Measurements from ENCODE around the gene NRG3.

NRG3 gene

DNA sequence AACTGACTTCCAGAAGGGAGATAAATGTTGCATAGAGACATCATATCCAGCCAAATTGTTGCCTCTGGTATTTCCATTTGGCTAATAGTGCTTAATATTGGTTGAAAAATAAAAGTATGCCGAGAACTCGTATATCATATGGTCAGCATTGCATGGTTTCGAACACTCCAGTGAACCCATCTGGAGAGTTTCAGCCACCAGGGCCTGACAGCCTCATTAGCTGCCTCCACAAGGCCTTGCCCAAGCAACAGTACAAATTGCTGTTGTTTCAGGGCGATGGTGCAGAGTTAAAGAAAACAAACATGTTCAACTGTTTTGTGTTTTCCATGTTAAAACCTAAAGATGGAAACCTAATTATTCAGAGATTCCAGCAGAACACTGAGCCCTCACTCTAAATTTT lies 28.5 kb downstream of the NRG3 start:
- H3K4me3 Mint-ChIP-seq = no peak overlapping the region
- DNase-seq (ENCODE audit: low spot score in 2 of 2) (no peak), ATAC-seq (ENCODE audit: low read depth) (no peak)
- H3K27ac Mint-ChIP-seq = no peak overlapping the region
- no peaks in the 10 kb centered on the region for H3K27me3 Mint-ChIP-seq
- peaks cover 5% of the 10 kb centered on the region for H3K9me3 Mint-ChIP-seq
- H3K36me3 Mint-ChIP-seq = no peaks in the 10 kb centered on the region
- no peaks in the 10 kb centered on the region for H3K4me1 Mint-ChIP-seq

GRCh38 chr10:81905161-81905560 lies 30.2 kb downstream of the NRG3 start:
- DNase-seq (ENCODE audit: low spot score in 2 of 2) (no peak), ATAC-seq (ENCODE audit: low read depth) (no peak)
- H3K4me1 Mint-ChIP-seq = no peaks in the 10 kb centered on the region
- H3K27me3 Mint-ChIP-seq = no peaks in the 10 kb centered on the region
- H3K36me3 Mint-ChIP-seq = no peaks in the 10 kb centered on the region
- H3K9me3 Mint-ChIP-seq = peaks cover 7% of the 10 kb centered on the region
- H3K27ac Mint-ChIP-seq = no peak overlapping the region
- no peak overlapping the region for H3K4me3 Mint-ChIP-seq

- no peaks in the 10 kb centered on the region for H3K36me3 Mint-ChIP-seq
- no peak overlapping the region for H3K27ac Mint-ChIP-seq
- H3K9me3 Mint-ChIP-seq = peaks cover 8% of the 10 kb centered on the region
- H3K27me3 Mint-ChIP-seq = no peaks in the 10 kb centered on the region
- ATAC-seq (ENCODE audit: low read depth) (no peak), DNase-seq (ENCODE audit: low spot score in 2 of 2) (no peak)
- no peaks in the 10 kb centered on the region for H3K4me1 Mint-ChIP-seq
- H3K4me3 Mint-ChIP-seq = no peak overlapping the region
Observed at GRCh38 chr10:81909453-81909852, 34.5 kb downstream of the NRG3 start.

- no peak for ATAC-seq (ENCODE audit: low read depth)
- Mint-ChIP-seq H3K4me1 (no peaks in the 10 kb centered on the region), H3K27ac (no peak overlapping the region), H3K36me3 (no peaks in the 10 kb centered on the region), H3K27me3 (no peaks in the 10 kb centered on the region), H3K9me3 (peaks cover 8% of the 10 kb centered on the region), H3K4me3 (no peak overlapping the region)
- no peak for DNase-seq (ENCODE audit: low spot score in 2 of 2)
Observed at GRCh38 chr10:81911328-81911727, 36.3 kb downstream of the NRG3 start.

DNA sequence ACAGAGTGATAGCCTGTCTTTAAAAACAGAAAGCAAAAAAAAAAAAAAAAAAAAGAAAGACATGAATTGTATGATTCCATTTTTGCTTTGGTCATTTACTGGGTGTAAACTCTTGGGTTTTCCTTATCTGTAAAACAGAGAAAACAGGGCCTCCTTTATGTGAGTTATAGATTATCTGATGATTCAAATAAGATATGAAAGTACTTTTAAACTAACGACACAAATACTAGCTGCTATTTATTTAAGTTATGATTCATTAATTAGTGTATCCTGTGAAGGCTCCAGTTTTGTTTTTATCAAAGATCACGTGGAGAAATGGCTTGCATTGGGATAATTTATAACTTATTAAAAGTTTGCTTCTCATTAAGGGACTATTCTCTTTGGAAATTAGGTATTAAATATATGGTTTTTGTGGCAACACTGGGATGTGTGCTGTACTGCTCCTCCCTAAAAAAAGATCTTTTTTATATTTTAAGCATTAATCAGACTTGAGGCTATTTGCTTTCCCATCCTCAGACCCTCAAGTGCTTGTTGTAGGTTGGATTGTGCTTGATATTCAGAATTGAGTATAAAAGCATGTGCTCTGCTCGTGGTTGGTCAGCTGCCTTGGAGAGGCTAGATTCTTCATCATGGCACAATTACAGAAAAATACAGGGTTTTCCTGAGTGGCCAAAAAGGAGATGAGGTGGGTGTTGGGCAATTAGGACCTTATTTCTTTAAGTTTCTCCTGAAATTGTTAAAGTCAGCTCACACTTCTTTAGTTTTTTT lies 39.9 kb downstream of the NRG3 start:
- Mint-ChIP-seq H3K27ac (no peak overlapping the region), H3K4me1 (no peaks in the 10 kb centered on the region), H3K9me3 (peaks cover 3% of the 10 kb centered on the region), H3K27me3 (no peaks in the 10 kb centered on the region), H3K4me3 (no peak overlapping the region), H3K36me3 (no peaks in the 10 kb centered on the region)
- DNase-seq (ENCODE audit: low spot score in 2 of 2) = no peak
- no peak for ATAC-seq (ENCODE audit: low read depth)

DNA sequence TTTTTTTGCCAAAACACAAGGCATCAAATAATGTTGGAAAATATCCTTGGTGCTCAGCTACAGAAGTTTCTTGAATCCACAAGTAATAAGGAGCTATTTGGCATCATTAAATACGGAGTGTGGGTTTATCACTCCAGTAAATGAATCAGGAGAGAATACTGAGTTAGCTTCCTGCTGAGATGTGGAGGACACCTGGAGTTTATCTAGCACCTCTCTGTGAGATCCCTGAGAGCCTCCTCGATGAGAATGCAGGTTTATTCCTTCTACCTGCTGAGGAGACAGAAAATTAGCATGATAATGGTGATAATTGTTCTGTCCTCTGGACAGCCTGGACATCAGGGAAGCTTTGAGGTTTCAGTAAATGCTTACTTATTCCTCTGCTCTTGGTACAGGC lies 40.5 kb downstream of the NRG3 start:
- H3K36me3 Mint-ChIP-seq = no peaks in the 10 kb centered on the region
- DNase-seq (ENCODE audit: low spot score in 2 of 2) (no peak), ATAC-seq (ENCODE audit: low read depth) (no peak)
- H3K27ac Mint-ChIP-seq = no peak overlapping the region
- no peaks in the 10 kb centered on the region for H3K27me3 Mint-ChIP-seq
- H3K4me3 Mint-ChIP-seq = no peak overlapping the region
- H3K9me3 Mint-ChIP-seq = peaks cover 3% of the 10 kb centered on the region
- no peaks in the 10 kb centered on the region for H3K4me1 Mint-ChIP-seq

- ATAC-seq (ENCODE audit: low read depth) (no peak), DNase-seq (ENCODE audit: low spot score in 2 of 2) (no peak)
- Mint-ChIP-seq H3K9me3 (peaks cover 2% of the 10 kb centered on the region), H3K4me1 (no peaks in the 10 kb centered on the region), H3K36me3 (no peaks in the 10 kb centered on the region), H3K4me3 (no peak overlapping the region), H3K27me3 (no peaks in the 10 kb centered on the region), H3K27ac (no peak overlapping the region)
Observed at GRCh38 chr10:81917666-81918065, 42.7 kb downstream of the NRG3 start.

DNA sequence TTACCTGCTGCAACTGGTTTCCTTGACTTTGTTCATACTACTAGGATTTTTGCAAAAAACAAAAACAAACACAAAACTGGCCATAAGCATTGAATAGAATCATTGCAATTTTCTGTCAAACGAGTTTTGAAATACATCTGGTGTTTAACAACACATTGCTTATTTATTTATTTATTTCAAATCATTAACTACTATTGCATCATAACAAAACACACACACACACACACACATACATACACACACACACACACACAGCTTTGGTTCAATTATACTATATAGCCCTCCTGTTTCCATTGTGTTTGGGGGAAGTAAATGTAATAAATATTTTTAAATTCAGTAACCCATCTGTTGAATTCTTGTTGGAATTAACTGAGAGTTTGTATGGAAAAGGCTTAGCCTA lies 43.8 kb downstream of the NRG3 start:
- no peak for DNase-seq (ENCODE audit: low spot score in 2 of 2)
- Mint-ChIP-seq H3K36me3 (no peaks in the 10 kb centered on the region), H3K27me3 (no peaks in the 10 kb centered on the region), H3K27ac (no peak overlapping the region), H3K4me1 (no peaks in the 10 kb centered on the region), H3K4me3 (no peak overlapping the region), H3K9me3 (peaks cover 2% of the 10 kb centered on the region)
- ATAC-seq (ENCODE audit: low read depth) = no peak

DNA sequence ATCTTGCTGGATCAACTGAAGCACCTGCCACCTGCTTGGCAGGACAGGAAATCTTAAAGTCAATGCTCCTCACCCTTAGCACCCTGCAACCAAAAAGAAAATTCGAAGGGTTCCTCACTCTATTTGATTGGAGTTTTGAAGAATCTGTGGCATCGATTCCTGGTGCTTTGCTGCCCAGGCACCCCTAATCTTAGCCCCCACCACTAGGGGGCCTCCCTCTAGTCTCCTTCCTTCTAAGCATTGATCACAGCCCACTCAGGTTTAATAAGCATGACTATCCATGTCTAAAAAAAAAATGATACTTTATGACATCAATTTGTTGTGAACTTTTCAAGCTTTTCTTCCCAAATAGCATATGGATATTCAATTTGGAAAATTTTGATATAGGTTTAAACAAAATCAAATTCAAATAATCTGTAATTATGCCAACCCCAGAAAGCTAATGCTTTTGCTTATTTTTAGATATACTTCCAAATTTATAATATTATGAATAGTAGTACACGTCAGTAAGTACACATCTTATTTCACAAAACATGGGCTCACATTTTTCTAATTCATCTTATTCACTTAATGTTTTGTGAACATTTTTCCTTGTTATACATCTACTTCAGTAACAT lies 45.3 kb downstream of the NRG3 start:
- H3K4me3 Mint-ChIP-seq = no peak overlapping the region
- no peaks in the 10 kb centered on the region for H3K36me3 Mint-ChIP-seq
- H3K27me3 Mint-ChIP-seq = no peaks in the 10 kb centered on the region
- H3K27ac Mint-ChIP-seq = no peak overlapping the region
- H3K4me1 Mint-ChIP-seq = no peaks in the 10 kb centered on the region
- peaks cover 2% of the 10 kb centered on the region for H3K9me3 Mint-ChIP-seq
- ATAC-seq (ENCODE audit: low read depth) = no peak
- DNase-seq (ENCODE audit: low spot score in 2 of 2) = no peak

DNA sequence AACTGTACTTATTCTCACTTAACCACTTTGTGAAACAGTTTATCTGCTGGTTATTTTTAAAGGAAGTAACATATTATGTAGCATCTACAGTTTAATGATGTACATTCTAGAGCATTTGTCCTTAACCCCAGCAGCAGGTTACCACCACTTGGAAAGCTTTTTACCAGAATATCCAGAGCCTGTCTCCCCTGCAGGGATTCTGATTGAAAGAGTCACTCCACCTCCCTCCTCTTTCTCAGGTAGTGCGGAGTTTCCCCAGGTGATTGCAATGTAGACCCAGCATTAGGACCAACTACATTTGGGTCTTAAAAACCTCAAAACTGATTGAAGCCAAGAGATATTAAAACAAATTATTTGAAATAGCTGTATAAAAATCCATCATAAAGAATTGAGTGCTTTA lies 53.1 kb downstream of the NRG3 start:
- no peak for DNase-seq (ENCODE audit: low spot score in 2 of 2)
- ATAC-seq (ENCODE audit: low read depth) = no peak
- Mint-ChIP-seq H3K9me3 (peaks cover 5% of the 10 kb centered on the region), H3K4me1 (no peaks in the 10 kb centered on the region), H3K36me3 (no peaks in the 10 kb centered on the region), H3K4me3 (no peak overlapping the region), H3K27me3 (no peaks in the 10 kb centered on the region), H3K27ac (no peak overlapping the region)

DNA sequence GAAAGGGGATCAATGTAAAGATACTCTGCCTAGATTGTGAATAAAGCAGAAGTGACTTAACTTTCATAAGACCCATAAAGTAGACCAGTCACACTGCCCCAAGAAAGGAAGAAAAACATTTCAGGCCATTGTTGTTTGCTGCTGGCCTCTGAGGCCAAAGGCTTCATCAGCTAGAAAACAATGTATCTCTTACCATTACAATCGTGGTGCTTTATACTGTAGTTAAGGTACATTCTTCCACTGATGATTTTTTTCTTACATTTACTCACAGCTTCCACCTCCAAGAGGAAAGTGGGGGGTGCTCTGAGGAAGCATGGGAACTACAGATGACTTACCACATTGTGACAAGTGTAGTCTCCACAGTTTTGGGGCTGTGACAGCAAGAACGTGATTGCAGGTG lies 68.6 kb downstream of the NRG3 start:
- H3K36me3 Mint-ChIP-seq = no peaks in the 10 kb centered on the region
- H3K4me1 Mint-ChIP-seq = no peaks in the 10 kb centered on the region
- no peak overlapping the region for H3K27ac Mint-ChIP-seq
- DNase-seq (ENCODE audit: low spot score in 2 of 2) (no peak), ATAC-seq (ENCODE audit: low read depth) (no peak)
- no peak overlapping the region for H3K4me3 Mint-ChIP-seq
- H3K9me3 Mint-ChIP-seq = peaks cover 4% of the 10 kb centered on the region
- no peaks in the 10 kb centered on the region for H3K27me3 Mint-ChIP-seq

DNA sequence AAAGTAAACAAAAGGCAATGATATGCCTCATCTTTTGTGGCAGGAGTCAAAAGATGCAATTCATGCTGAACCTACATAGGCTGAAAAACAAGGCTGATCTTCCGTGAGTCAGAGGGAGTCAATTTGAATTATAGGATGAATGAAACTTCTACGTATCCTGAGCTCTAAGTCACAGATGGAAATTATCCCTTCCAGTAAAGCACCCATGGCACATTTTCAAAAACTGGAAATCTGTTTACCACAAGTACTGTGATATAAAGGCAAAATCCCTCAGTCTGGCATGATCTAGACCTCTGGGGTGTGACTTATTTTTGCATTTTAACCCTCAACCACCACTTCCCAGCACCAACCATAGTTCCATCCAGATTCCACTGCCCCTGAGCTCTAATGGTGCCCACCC lies 69.6 kb downstream of the NRG3 start:
- H3K27ac Mint-ChIP-seq = no peak overlapping the region
- DNase-seq (ENCODE audit: low spot score in 2 of 2) (no peak), ATAC-seq (ENCODE audit: low read depth) (no peak)
- no peaks in the 10 kb centered on the region for H3K27me3 Mint-ChIP-seq
- H3K4me3 Mint-ChIP-seq = no peak overlapping the region
- H3K9me3 Mint-ChIP-seq = peaks cover 4% of the 10 kb centered on the region
- H3K4me1 Mint-ChIP-seq = no peaks in the 10 kb centered on the region
- H3K36me3 Mint-ChIP-seq = no peaks in the 10 kb centered on the region

- no peak for ATAC-seq (ENCODE audit: low read depth)
- Mint-ChIP-seq H3K36me3 (no peaks in the 10 kb centered on the region), H3K27ac (no peak overlapping the region), H3K9me3 (peaks cover 8% of the 10 kb centered on the region), H3K4me1 (no peaks in the 10 kb centered on the region), H3K27me3 (no peaks in the 10 kb centered on the region), H3K4me3 (no peak overlapping the region)
- no peak for DNase-seq (ENCODE audit: low spot score in 2 of 2)
Observed at GRCh38 chr10:81949283-81949682, 74.3 kb downstream of the NRG3 start.

DNA sequence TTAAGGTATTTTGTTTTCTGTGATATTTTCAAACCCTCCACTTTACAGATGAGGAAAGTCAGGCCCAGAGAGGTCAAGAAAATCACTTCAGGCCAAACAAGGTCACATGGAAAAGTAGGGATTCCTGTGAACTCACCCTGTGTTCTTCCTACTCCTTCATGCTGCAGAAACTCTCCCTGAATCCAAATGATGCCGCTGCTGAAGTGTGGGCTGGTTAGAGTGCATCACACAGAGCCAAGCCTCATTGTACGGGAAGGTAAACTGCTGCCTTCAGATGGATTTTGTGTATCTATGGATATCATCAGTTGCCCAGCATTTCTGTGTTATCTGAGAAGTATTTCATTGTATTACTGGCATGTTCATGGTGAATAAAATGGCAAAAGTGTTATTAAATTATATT lies 75.4 kb downstream of the NRG3 start:
- Mint-ChIP-seq H3K36me3 (no peaks in the 10 kb centered on the region), H3K9me3 (peaks cover 6% of the 10 kb centered on the region), H3K27me3 (no peaks in the 10 kb centered on the region), H3K27ac (no peak overlapping the region), H3K4me1 (no peaks in the 10 kb centered on the region), H3K4me3 (no peak overlapping the region)
- ATAC-seq (ENCODE audit: low read depth) (no peak), DNase-seq (ENCODE audit: low spot score in 2 of 2) (no peak)

DNA sequence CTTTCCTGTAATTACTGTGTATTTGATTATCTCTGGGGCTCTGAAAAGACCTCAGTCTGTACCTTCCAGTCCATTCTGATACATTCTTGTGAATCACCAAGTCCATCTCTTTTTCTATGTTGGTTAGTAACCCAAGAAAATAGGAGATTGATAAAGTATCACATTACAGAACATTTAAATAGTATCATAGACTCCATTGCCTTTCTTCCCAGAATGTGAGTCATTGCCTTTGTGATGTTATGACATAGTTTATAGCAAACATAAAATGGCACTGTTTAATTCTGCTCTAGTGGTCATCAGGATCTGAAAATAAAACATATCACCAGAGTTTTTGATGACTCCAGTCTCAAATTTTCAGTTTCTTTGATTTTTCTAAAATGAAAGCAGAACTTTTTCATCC lies 78.4 kb downstream of the NRG3 start:
- Mint-ChIP-seq H3K36me3 (no peaks in the 10 kb centered on the region), H3K9me3 (peaks cover 6% of the 10 kb centered on the region)
- ATAC-seq (ENCODE audit: low read depth) = no peak

More for the DNA sequence above, 78.4 kb downstream of the NRG3 start:
- no peak for DNase-seq (ENCODE audit: low spot score in 2 of 2)
- Mint-ChIP-seq H3K4me3 (no peak overlapping the region), H3K27me3 (no peaks in the 10 kb centered on the region), H3K4me1 (no peaks in the 10 kb centered on the region), H3K27ac (no peak overlapping the region)

Measured in memory B cell (primary cell).